ENCODE results near the gene DES.

Gene DES

GRCh38 chr2:219448776-219449341 lies 30.7 kb downstream of the DES start:
- TF ChIP-seq POLR2A (IDR thresholded peaks at IDR 0.05; ENCODE audit: extremely low read depth, insufficient read length) = no peak
- TF ChIP-seq, protein P1, sequence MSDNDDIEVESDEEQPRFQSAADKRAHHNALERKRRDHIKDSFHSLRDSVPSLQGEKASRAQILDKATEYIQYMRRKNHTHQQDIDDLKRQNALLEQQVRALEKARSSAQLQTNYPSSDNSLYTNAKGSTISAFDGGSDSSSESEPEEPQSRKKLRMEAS (IDR thresholded peaks at IDR 0.05; ENCODE audit: low read depth, low read length) = no peak
- no peak for TF ChIP-seq MYC (IDR thresholded peaks at IDR 0.05; ENCODE audit: low read depth, low read length)
- peak; percentile 24 for TF ChIP-seq CTCF (IDR thresholded peaks at IDR 0.05; ENCODE audit: low read depth, low read length)
- DNase-seq (ENCODE audit: low read depth) = peak; percentile 50
- no peak overlapping the region for H3K4me3 ChIP-seq (ENCODE audit: low read depth, low read length)

GRCh38 chr2:219449609-219450008 lies 31.4 kb downstream of the DES start:
- DNase-seq (ENCODE audit: low read depth) = no peak
- no peak for TF ChIP-seq CTCF (IDR thresholded peaks at IDR 0.05; ENCODE audit: low read depth, low read length)
- TF ChIP-seq, protein P1 (IDR thresholded peaks at IDR 0.05; ENCODE audit: low read depth, low read length) = no peak
- no peak overlapping the region for H3K4me3 ChIP-seq (ENCODE audit: low read depth, low read length)

GRCh38 chr2:219451661-219452360 lies 33.6 kb downstream of the DES start:
- TF ChIP-seq, protein P1 (IDR thresholded peaks at IDR 0.05; ENCODE audit: low read depth, low read length) = no peak
- TF ChIP-seq POLR2A (IDR thresholded peaks at IDR 0.05; ENCODE audit: extremely low read depth, insufficient read length) = no peak
- TF ChIP-seq CTCF (IDR thresholded peaks at IDR 0.05; ENCODE audit: low read depth, low read length) = no peak
- TF ChIP-seq MYC (IDR thresholded peaks at IDR 0.05; ENCODE audit: low read depth, low read length) = no peak
- no peak for DNase-seq (ENCODE audit: low read depth)
- H3K4me3 ChIP-seq (ENCODE audit: low read depth, low read length) = no peak overlapping the region

- TF ChIP-seq POLR2A (IDR thresholded peaks at IDR 0.05; ENCODE audit: extremely low read depth, insufficient read length) (no peak), CTCF (IDR thresholded peaks at IDR 0.05; ENCODE audit: low read depth, low read length) (no peak), MYC (IDR thresholded peaks at IDR 0.05; ENCODE audit: low read depth, low read length) (no peak)
- TF ChIP-seq, protein P1 (IDR thresholded peaks at IDR 0.05; ENCODE audit: low read depth, low read length) = no peak
- no peak for DNase-seq (ENCODE audit: low read depth)
- no peak overlapping the region for H3K4me3 ChIP-seq (ENCODE audit: low read depth, low read length)
Observed at GRCh38 chr2:219452361-219453317, 34.5 kb downstream of the DES start.

DNA sequence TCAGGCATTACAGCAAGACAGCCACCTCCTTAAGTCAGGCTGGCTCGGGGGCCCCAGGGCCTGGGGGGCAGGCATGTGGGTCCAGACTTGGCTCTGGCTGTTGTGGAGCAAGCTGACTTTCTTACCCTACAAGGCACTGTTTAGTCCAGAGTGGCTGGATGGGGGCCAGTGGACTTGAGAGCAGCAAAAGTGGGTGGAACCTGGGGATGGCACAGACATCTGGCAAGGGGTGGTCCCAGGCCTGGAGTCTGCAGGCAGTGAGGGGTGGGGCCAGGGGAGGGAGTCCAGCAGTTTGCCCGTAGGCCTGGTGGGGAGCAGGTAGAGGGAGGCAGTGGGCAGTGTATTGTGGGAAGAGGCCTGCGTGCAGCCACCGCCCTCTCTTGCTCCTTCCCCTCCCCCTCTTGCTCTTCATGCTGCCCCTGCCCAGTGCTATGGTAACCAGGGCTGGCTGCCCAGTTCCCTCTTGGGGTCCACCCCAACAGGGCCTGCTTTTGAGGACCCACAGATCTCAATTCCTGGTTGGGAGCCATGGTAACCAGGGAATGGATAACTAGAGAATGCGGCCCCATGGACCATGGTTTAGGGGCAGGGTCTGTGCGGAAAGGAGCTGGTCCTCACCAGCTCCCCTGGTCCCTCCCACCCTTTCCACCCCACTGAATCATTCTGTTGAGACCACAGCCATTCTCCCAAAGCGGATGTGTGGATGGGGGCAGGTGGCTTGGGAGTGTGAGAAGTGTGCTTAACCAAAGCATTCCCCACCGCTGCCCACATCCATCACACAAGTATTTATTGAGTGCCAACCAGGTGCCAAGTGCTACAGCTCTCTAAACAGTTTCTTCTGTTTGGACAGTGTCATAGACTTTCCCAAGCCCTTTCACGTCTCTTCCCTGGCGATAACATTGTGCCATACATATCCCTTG lies 35.8 kb downstream of the DES start:
- H3K4me3 ChIP-seq (ENCODE audit: low read depth, low read length) = no peak overlapping the region
- TF ChIP-seq CTCF (IDR thresholded peaks at IDR 0.05; ENCODE audit: low read depth, low read length) = no peak
- no peak for TF ChIP-seq POLR2A (IDR thresholded peaks at IDR 0.05; ENCODE audit: extremely low read depth, insufficient read length)
- TF ChIP-seq, protein P1 (IDR thresholded peaks at IDR 0.05; ENCODE audit: low read depth, low read length) = no peak
- TF ChIP-seq MYC (IDR thresholded peaks at IDR 0.05; ENCODE audit: low read depth, low read length) = no peak
- DNase-seq (ENCODE audit: low read depth) = no peak
